Activated CD4-positive, alpha-beta T cell treated with anti-CD3 and anti-CD28 coated beads for 36 hours (primary cell): ENCODE measurements around the gene NOL4L. TPM values are rescaled to one million over a fixed set of nuclear protein-coding genes. Genes with fewer than 3 reads are reported as not detected.

Experiments
- ATAC-seq: fragments of 200-7000 bp; cut with Tn5 transposase; one replicate; pipeline ENCODE4 v1.10.0; 2021; ENCODE audit warnings: mild to moderate bottlenecking, moderate library complexity
- CTCF ChIA-PET: fragments of 350-600 bp; sonication (Branson Sonifier 250); formaldehyde crosslinking; loops from one replicate; lab custom pipeline; 2021; ENCODE audit warnings: antibody characterized with exemption; lab: Charles Lee
- POLR2A ChIA-PET: fragments of 350-600 bp; sonication (Branson Sonifier 250); formaldehyde crosslinking; loops from one replicate; lab custom pipeline; 2021; ENCODE audit warnings: antibody characterized with exemption, inconsistent platforms; lab: Charles Lee
- DNase-seq: peaks from one replicate; pipeline ENCODE4 v3.0.0-alpha.2; 2020
- H3K27ac Mint-ChIP-seq: one replicate; pipeline ENCODE4 v1.8.0; 2021; ENCODE audit warnings: mixed read lengths
- H3K27me3 Mint-ChIP-seq: one replicate; pipeline ENCODE4 v1.8.0; 2021; ENCODE audit warnings: mixed read lengths
- H3K36me3 Mint-ChIP-seq: one replicate; pipeline ENCODE4 v1.8.0; 2021; ENCODE audit warnings: low read depth, mixed read lengths
- H3K4me1 Mint-ChIP-seq: one replicate; pipeline ENCODE4 v1.8.0; 2021; ENCODE audit warnings: mixed read lengths
- H3K4me3 Mint-ChIP-seq: one replicate; pipeline ENCODE4 v1.8.0; 2021; ENCODE audit warnings: mild to moderate bottlenecking, moderate library complexity, mixed read lengths
- H3K9me3 Mint-ChIP-seq: one replicate; pipeline ENCODE4 v1.8.0; 2021; ENCODE audit warnings: low read depth, mixed read lengths
- intact Hi-C, 2 experiments: fragments of 100-400 bp; cut with DNase I in 1 of 2; cut with micrococcal nuclease in 1 of 2; formaldehyde crosslinking; loops; one replicate each; pipeline versions ENCODE4 v1.14.2 to v1.15.1; 2022 to 2024; cut with DNase I, micrococcal nuclease
- total RNA-seq, 2 experiments: library from RNA; stranded (reverse); gene quantifications; one replicate each; pipeline ENCODE4 v1.2.3, GENCODE V29; 2021

NOL4L gene
- total RNA-seq, 2 experiments from 2014 or later: 17.3 to 22.0 TPM

GRCh38 chr20:32556312-32557184 is 28.6 kb downstream of the NOL4L start:
- CTCF ChIA-PET: interaction anchor here (0.7 to 2.4 kb wide), 10 partner anchors 10 to 94 kb away, joined by 3 to 6 read pairs (median 4); no protein-coding TSS in a partner anchor
- H3K4me3 Mint-ChIP-seq: no peak overlapping the region
- POLR2A ChIA-PET: interaction anchor here (0.7 kb wide), 1 partner anchor 16 kb away, joined by 3 read pairs; no protein-coding TSS in a partner anchor
- H3K4me1 Mint-ChIP-seq: peaks cover 73% of the 10 kb centered on the region
- DNase-seq (no peak), ATAC-seq (no peak)
- intact Hi-C loops: no loop called here
- no peaks in the 10 kb centered on the region for H3K9me3 Mint-ChIP-seq
- H3K27ac Mint-ChIP-seq: peak overlapping the region; percentile 47
- no peaks in the 10 kb centered on the region for H3K27me3 Mint-ChIP-seq
- no peaks in the 10 kb centered on the region for H3K36me3 Mint-ChIP-seq

GRCh38 chr20:32555584-32555983 is 29.5 kb downstream of the NOL4L start:
- H3K27ac Mint-ChIP-seq: no peak overlapping the region
- H3K9me3 Mint-ChIP-seq: no peaks in the 10 kb centered on the region
- no peak for ATAC-seq
- H3K4me3 Mint-ChIP-seq: no peak overlapping the region
- no peak for DNase-seq
- no peaks in the 10 kb centered on the region for H3K27me3 Mint-ChIP-seq
- peaks cover 64% of the 10 kb centered on the region for H3K4me1 Mint-ChIP-seq
- intact Hi-C loops: no loop called here
- CTCF ChIA-PET: interaction anchor here (0.5 to 2.4 kb wide), 3 partner anchors 13 to 95 kb away, joined by 3 to 5 read pairs (median 3); no protein-coding TSS in a partner anchor
- POLR2A ChIA-PET: no interaction called here
- H3K36me3 Mint-ChIP-seq: peaks cover 4% of the 10 kb centered on the region

- ATAC-seq (no peak), DNase-seq (no peak)
- Mint-ChIP-seq H3K4me3 (no peak overlapping the region), H3K36me3 (peaks cover 4% of the 10 kb centered on the region), H3K27ac (peak overlapping the region; percentile 75), H3K9me3 (no peaks in the 10 kb centered on the region), H3K4me1 (peaks cover 59% of the 10 kb centered on the region), H3K27me3 (no peaks in the 10 kb centered on the region)
- intact Hi-C loops: no loop called here
- ChIA-PET POLR2A (no interaction called here), CTCF (interaction anchor here (0.5 to 2.4 kb wide), 3 partner anchors 12 to 716 kb away, joined by 3 to 5 read pairs (median 3); no protein-coding TSS in a partner anchor)
Measured at GRCh38 chr20:32554965-32555289, 30.2 kb downstream of the NOL4L start.

DNA sequence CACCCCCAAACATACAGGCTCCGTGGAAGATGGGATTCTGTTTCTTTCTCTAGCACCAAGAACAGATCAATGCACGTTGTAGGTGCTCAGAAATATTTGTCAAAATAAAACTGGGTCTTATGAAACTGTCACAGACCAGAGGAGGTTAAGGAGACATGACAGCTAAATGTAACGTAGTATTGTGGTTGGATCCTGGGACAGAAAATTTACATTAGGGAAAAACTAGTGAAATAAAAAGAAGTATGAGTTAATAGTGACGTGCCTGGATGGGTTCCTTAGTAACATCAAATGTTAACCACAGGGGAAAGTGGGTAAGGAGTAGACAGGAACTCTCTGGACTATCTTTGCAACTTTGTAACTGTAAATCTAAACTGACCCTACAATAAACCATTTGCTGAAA is 31.5 kb downstream of the NOL4L start:
- POLR2A ChIA-PET: no interaction called here

DNA sequence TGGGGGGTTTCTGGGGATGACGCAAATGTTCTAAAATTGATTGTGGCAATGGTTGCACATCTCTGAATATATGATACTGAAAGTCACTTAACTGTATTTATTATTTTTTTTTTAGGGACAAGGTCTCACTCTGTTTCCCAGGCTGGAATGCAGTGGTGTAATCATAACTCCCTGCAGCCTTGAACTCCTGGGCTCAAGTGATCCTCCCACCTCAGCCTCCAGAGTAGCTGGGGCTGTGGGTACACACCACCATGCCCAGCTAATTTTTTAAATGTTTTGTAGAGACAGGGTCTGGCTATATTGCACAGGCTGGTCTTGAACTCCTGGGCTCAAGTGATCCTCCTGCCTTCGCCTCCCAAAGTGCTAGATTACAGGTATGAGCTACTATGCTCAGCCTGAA is 33.4 kb downstream of the NOL4L start:
- Mint-ChIP-seq H3K27me3 (no peaks in the 10 kb centered on the region), H3K4me1 (peaks cover 66% of the 10 kb centered on the region), H3K27ac (no peak overlapping the region), H3K36me3 (peaks cover 12% of the 10 kb centered on the region), H3K4me3 (no peak overlapping the region), H3K9me3 (no peaks in the 10 kb centered on the region)
- ChIA-PET POLR2A (no interaction called here), CTCF (interaction anchor here (1.3 kb wide), 1 partner anchor 235 kb away, joined by 4 read pairs; no protein-coding TSS in a partner anchor)
- ATAC-seq (no peak), DNase-seq (no peak)
- intact Hi-C loops: no loop called here

More for the DNA sequence above, 31.5 kb downstream of the NOL4L start:
- CTCF ChIA-PET: interaction anchor here (1.0 kb wide), 1 partner anchor 22 kb away, joined by 3 read pairs; no protein-coding TSS in a partner anchor
- intact Hi-C loops: no loop called here
- no peaks in the 10 kb centered on the region for H3K9me3 Mint-ChIP-seq
- DNase-seq (no peak), ATAC-seq (no peak)
- H3K4me1 Mint-ChIP-seq: peaks cover 59% of the 10 kb centered on the region
- peaks cover 9% of the 10 kb centered on the region for H3K36me3 Mint-ChIP-seq
- H3K27ac Mint-ChIP-seq: peak overlapping the region; percentile 43
- no peaks in the 10 kb centered on the region for H3K27me3 Mint-ChIP-seq
- no peak overlapping the region for H3K4me3 Mint-ChIP-seq

DNA sequence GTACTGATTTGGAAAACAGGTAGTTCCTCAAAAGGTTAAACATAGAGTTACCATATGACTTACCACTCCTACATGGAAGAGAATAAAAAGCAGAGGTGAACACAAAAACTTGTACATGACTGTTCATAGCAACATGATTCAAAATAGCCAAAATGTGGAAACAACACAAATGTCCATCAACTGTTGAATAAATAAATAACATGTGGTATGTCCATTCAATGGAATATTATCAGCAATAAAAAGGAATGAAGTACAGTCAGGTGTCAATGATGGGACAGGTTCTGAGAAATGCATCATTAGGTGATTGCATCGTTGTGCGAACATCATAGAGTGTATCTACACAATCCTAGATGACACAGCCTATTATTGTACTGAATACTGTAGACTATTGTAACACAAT is 35.3 kb downstream of the NOL4L start:
- ATAC-seq (no peak), DNase-seq (no peak)
- POLR2A ChIA-PET: no interaction called here
- H3K4me1 Mint-ChIP-seq: peaks cover 60% of the 10 kb centered on the region
- peaks cover 12% of the 10 kb centered on the region for H3K36me3 Mint-ChIP-seq
- peak overlapping the region; percentile 19 for H3K27ac Mint-ChIP-seq
- intact Hi-C loops: no loop called here
- H3K27me3 Mint-ChIP-seq: no peaks in the 10 kb centered on the region
- no peaks in the 10 kb centered on the region for H3K9me3 Mint-ChIP-seq
- CTCF ChIA-PET: no interaction called here
- H3K4me3 Mint-ChIP-seq: no peak overlapping the region

DNA sequence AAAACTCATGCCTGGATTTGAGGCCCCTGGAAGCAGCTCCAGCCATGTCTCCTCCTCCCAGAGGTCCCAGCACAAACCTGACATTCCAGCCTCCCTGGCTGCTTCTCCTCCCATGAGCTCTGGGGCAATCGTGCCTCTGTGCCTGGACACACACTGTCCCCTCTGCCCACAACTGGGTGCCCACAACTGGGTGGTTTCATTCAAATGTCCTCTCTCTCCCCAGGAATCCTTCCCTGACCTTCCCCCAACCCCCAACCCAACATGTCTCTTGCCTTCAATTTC is 37.4 kb downstream of the NOL4L start:
- DNase-seq (no peak), ATAC-seq (no peak)
- Mint-ChIP-seq H3K9me3 (no peaks in the 10 kb centered on the region), H3K4me1 (peaks cover 61% of the 10 kb centered on the region), H3K4me3 (no peak overlapping the region), H3K27ac (peak overlapping the region; percentile 49), H3K27me3 (no peaks in the 10 kb centered on the region), H3K36me3 (peaks cover 14% of the 10 kb centered on the region)
- CTCF ChIA-PET: interaction anchor here (0.8 kb wide), 1 partner anchor 25 kb away, joined by 3 read pairs; no protein-coding TSS in a partner anchor
- intact Hi-C loops: no loop called here
- POLR2A ChIA-PET: no interaction called here

GRCh38 chr20:32546918-32547752 is 38.0 kb downstream of the NOL4L start:
- Mint-ChIP-seq H3K36me3 (peaks cover 14% of the 10 kb centered on the region), H3K4me3 (no peak overlapping the region), H3K27me3 (no peaks in the 10 kb centered on the region), H3K9me3 (no peaks in the 10 kb centered on the region), H3K27ac (peak overlapping the region; percentile 20), H3K4me1 (peaks cover 64% of the 10 kb centered on the region)
- intact Hi-C loops: no loop called here
- ATAC-seq (no peak), DNase-seq (no peak)
- POLR2A ChIA-PET: no interaction called here
- CTCF ChIA-PET: interaction anchor here (0.8 to 1.8 kb wide), 3 partner anchors 9 to 24 kb away, joined by 3 to 4 read pairs (median 4); no protein-coding TSS in a partner anchor

DNA sequence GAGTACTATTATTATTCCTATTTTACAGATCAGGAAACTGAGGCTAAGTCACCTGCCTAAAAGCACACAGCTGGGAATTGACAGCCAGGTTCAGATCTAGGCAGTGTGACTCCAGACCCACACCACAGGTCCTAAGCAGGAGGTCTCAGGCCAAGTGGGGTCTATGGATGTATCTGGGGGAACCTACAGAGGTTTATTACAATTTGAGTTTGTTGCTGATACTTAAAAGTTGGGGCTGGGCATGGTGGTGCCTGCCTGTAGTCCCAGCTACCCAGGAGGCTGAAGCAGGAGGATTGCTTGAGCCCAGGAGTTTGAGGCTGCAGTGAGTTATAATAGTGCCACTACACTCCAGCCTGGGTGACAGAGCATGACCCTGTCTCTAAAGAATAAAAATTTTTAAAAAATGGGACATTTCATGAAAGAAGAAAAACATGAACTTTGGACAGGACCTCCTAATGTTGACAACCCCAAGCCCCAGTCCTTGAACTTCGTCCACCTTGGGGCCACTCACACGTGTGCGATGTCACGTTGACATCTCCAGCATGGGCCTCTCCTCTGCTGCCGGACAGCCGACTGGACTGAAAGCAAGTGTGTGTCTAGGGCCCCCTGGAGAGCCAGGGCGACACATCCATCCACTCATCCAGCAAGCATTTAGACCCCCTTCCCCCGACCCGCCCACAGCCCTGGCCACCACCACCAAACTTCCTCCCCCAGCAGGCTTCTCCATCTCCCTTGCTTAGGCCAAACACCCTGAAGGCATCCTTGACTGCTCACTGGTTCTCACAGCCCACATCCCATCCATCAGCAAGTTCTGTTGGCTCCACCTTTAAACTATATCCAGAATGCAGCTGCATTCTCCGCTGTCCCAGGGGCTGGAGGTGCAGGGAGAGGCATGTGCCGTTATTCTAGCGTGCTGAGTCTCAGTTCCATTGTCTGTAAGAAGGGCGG is 40.0 kb downstream of the NOL4L start:
- CTCF ChIA-PET: interaction anchor here (0.7 to 1.8 kb wide), 3 partner anchors 8 to 24 kb away, joined by 3 to 4 read pairs (median 3); no protein-coding TSS in a partner anchor
- H3K36me3 Mint-ChIP-seq: peaks cover 10% of the 10 kb centered on the region
- no peak for ATAC-seq
- H3K27me3 Mint-ChIP-seq: no peaks in the 10 kb centered on the region
- H3K9me3 Mint-ChIP-seq: no peaks in the 10 kb centered on the region
- POLR2A ChIA-PET: no interaction called here
- no peak overlapping the region for H3K4me3 Mint-ChIP-seq
- H3K4me1 Mint-ChIP-seq: peaks cover 80% of the 10 kb centered on the region
- DNase-seq: no peak
- peak overlapping the region; percentile 27 for H3K27ac Mint-ChIP-seq
- intact Hi-C loops: no loop called here

- peak overlapping the region; percentile 37 for H3K27ac Mint-ChIP-seq
- ATAC-seq (no peak), DNase-seq (no peak)
- no peaks in the 10 kb centered on the region for H3K27me3 Mint-ChIP-seq
- peaks cover 85% of the 10 kb centered on the region for H3K4me1 Mint-ChIP-seq
- no peaks in the 10 kb centered on the region for H3K9me3 Mint-ChIP-seq
- ChIA-PET POLR2A (no interaction called here), CTCF (interaction anchor here (0.7 to 1.2 kb wide), 3 partner anchors 13 to 23 kb away, joined by 3 read pairs; no protein-coding TSS in a partner anchor)
- intact Hi-C loops: no loop called here
- H3K36me3 Mint-ChIP-seq: peaks cover 9% of the 10 kb centered on the region
- no peak overlapping the region for H3K4me3 Mint-ChIP-seq
Measured at GRCh38 chr20:32544260-32544722, 40.8 kb downstream of the NOL4L start.
